Activated CD4-positive, alpha-beta T cell treated with anti-CD3 and anti-CD28 coated beads, Interleukin-2, Interleukin-6, amounts not matched to agents 100 ng/mL and 50 ng/mL, durations not matched to agents 16 hours and 8 hours (primary cell): ENCODE measurements around the gene MFAP4.

ENCODE experiments used
- DNase-seq: peaks from one replicate; pipeline ENCODE4 v3.0.0-alpha.2; 2020

MFAP4 gene

GRCh38 chr17:19384723-19385391 lies 2.1 kb downstream of the MFAP4 start:
- no peak for DNase-seq

GRCh38 chr17:19383681-19384470 lies 3.1 kb downstream of the MFAP4 start:
- DNase-seq: no peak

GRCh38 chr17:19382531-19383444 lies 4.2 kb downstream of the MFAP4 start:
- no peak for DNase-seq

- no peak for DNase-seq
These were observed 5.1 kb downstream of the MFAP4 start for GRCh38 chr17:19381741-19382444.

GRCh38 chr17:19381361-19381740 lies 5.6 kb downstream of the MFAP4 start:
- no peak for DNase-seq

- no peak for DNase-seq
These were observed 6.3 kb downstream of the MFAP4 start for GRCh38 chr17:19380481-19381301.

- DNase-seq: no peak
These were observed 7.5 kb downstream of the MFAP4 start for GRCh38 chr17:19379361-19380065.

- DNase-seq: no peak
These were observed 8.3 kb downstream of the MFAP4 start, which contains the start of gene MAPK7 for GRCh38 chr17:19378416-19379360. TSS of gene MAPK7 (plus strand) at chr17:19378498. CDS start at chr17:19378901, 403 bp downstream.

- DNase-seq: peak; percentile 98
These were observed 9.2 kb downstream of the MFAP4 start for GRCh38 chr17:19377602-19378415.

GRCh38 chr17:19376811-19377210 lies 10.2 kb downstream of the MFAP4 start:
- DNase-seq: peak; percentile 18

GRCh38 chr17:19375732-19376131 lies 11.3 kb downstream of the MFAP4 start:
- no peak for DNase-seq

GRCh38 chr17:19374136-19374535 lies 12.9 kb downstream of the MFAP4 start:
- DNase-seq: no peak

GRCh38 chr17:19372866-19373504 lies 14.0 kb downstream of the MFAP4 start:
- DNase-seq: no peak

GRCh38 chr17:19372439-19372838 lies 14.6 kb downstream of the MFAP4 start:
- no peak for DNase-seq

GRCh38 chr17:19372011-19372370 lies 15.0 kb downstream of the MFAP4 start:
- no peak for DNase-seq

GRCh38 chr17:19371259-19372010 lies 15.6 kb downstream of the MFAP4 start:
- no peak for DNase-seq

- peak; percentile 26 for DNase-seq
These were observed 16.5 kb downstream of the MFAP4 start for GRCh38 chr17:19370493-19370960.
